ENCODE data around the gene TXNRD2. TPM values are rescaled to one million over a fixed set of nuclear protein-coding genes. Genes with fewer than 3 reads are reported as not detected.

Gene TXNRD2
- total RNA-seq, 1 experiment from 2014 or later, result 23.0 TPM

- ATAC-seq (no peak), DNase-seq (no peak)
- H3K36me3 ChIP-seq (ENCODE audit: low read depth, low read length), result no peaks in the 10 kb centered on the region
- no peaks in the 10 kb centered on the region for H3K9me3 ChIP-seq (ENCODE audit: low read length)
- H3K79me2 ChIP-seq (ENCODE audit: low read length), result no peaks in the 10 kb centered on the region
- no peak overlapping the region for H3K4me2 ChIP-seq (ENCODE audit: low read length)
- no peak for TF ChIP-seq EZH2 (IDR thresholded peaks at IDR 0.05; ENCODE audit: low read length, unreplicated experiment)
- no peak for TF ChIP-seq EZH2phosphoT487 (IDR thresholded peaks at IDR 0.05; ENCODE audit: borderline replicate concordance, low read length)
- no peak for TF ChIP-seq CTCF (conservative IDR thresholded peaks at IDR 0.05; ENCODE audit: low read depth, low read length)
- POLR2A ChIA-PET (ENCODE audit: unreplicated experiment), result no interaction called here
- H3K9ac ChIP-seq (ENCODE audit: low read length), result no peak overlapping the region
- no peaks in the 10 kb centered on the region for H3F3A ChIP-seq (ENCODE audit: low read length, unreplicated experiment)
- H4K20me1 ChIP-seq (ENCODE audit: low read length), result no peaks in the 10 kb centered on the region
- H3K27ac ChIP-seq (ENCODE audit: low read length), result no peak overlapping the region
- intact Hi-C loops (cut with micrococcal nuclease), result no loop called here
- H2AFZ ChIP-seq (ENCODE audit: low read length), result no peak overlapping the region
- no peaks in the 10 kb centered on the region for H3K9me2 ChIP-seq (replicated peaks; ENCODE audit: low read length)
- peaks cover 9% of the 10 kb centered on the region; the same call in 1 of the 2 replicates for H3K4me1 ChIP-seq (ENCODE audit: insufficient read depth, low read length)
- H3K4me3 ChIP-seq (ENCODE audit: low read length), result no peak overlapping the region
- CTCF ChIA-PET, result no interaction called here
- no TSS peak for BruUV-seq (replicated peaks)
- no peaks in the 10 kb centered on the region for H3K27me3 ChIP-seq (ENCODE audit: low read length)
Measured at GRCh38 chr22:19973551-19974267, 32.1 kb upstream of the TXNRD2 start.

GRCh38 chr22:19972652-19973550, 31.3 kb upstream of the TXNRD2 start:
- H3K79me2 ChIP-seq (ENCODE audit: low read length), result no peaks in the 10 kb centered on the region
- TF ChIP-seq EZH2 (IDR thresholded peaks at IDR 0.05; ENCODE audit: low read length, unreplicated experiment) (no peak), EZH2phosphoT487 (IDR thresholded peaks at IDR 0.05; ENCODE audit: borderline replicate concordance, low read length) (no peak), CTCF (conservative IDR thresholded peaks at IDR 0.05; ENCODE audit: low read depth, low read length) (no peak)
- no peaks in the 10 kb centered on the region for H3K9me2 ChIP-seq (replicated peaks; ENCODE audit: low read length)
- BruUV-seq (replicated peaks), result no TSS peak
- CTCF ChIA-PET, result no interaction called here
- H4K20me1 ChIP-seq (ENCODE audit: low read length), result no peaks in the 10 kb centered on the region
- DNase-seq (no peak), ATAC-seq (no peak)
- no peak overlapping the region for H3K9ac ChIP-seq (ENCODE audit: low read length)
- no peaks in the 10 kb centered on the region for H3K9me3 ChIP-seq (ENCODE audit: low read length)
- H3F3A ChIP-seq (ENCODE audit: low read length, unreplicated experiment), result no peaks in the 10 kb centered on the region
- no peak overlapping the region for H3K27ac ChIP-seq (ENCODE audit: low read length)
- no peak overlapping the region for H3K4me2 ChIP-seq (ENCODE audit: low read length)
- no peak overlapping the region for H2AFZ ChIP-seq (ENCODE audit: low read length)
- H3K27me3 ChIP-seq (ENCODE audit: low read length), result no peaks in the 10 kb centered on the region
- H3K4me1 ChIP-seq (ENCODE audit: insufficient read depth, low read length), result peaks cover 9% of the 10 kb centered on the region; the same call in 1 of the 2 replicates
- POLR2A ChIA-PET (ENCODE audit: unreplicated experiment), result no interaction called here
- intact Hi-C loops (cut with micrococcal nuclease), result no loop called here
- H3K4me3 ChIP-seq (ENCODE audit: low read length), result no peak overlapping the region
- no peaks in the 10 kb centered on the region for H3K36me3 ChIP-seq (ENCODE audit: low read depth, low read length)

All from PC-3 (cell line).